Esophagus muscularis mucosa (tissue), 3 donors: ENCODE measurements around the gene SMPX.

ENCODE experiments used
- CTCF ChIP-seq, 3 experiments: fragments of 200-600 bp in 2 of 3; fragments of 450-650 bp in 1 of 3; sonication (generic) in 2 of 3; IDR thresholded peaks; one replicate each; pipeline ENCODE4 v1.5.1; 2017 to 2019; ENCODE audit warnings: antibody characterized with exemption in 3 of 3, mild to moderate bottlenecking in 2 of 3, moderate library complexity in 1 of 3
- POLR2A ChIP-seq: fragments of 450-650 bp; IDR thresholded peaks from one replicate; pipeline ENCODE4 v1.6.1; 2017; ENCODE audit warnings: antibody characterized with exemption, moderate library complexity, mild to moderate bottlenecking, low read depth
- POLR2AphosphoS5 ChIP-seq, 2 donors: sonication (generic); formaldehyde crosslinking; IDR thresholded peaks; one replicate each; pipeline ENCODE4 v1.6.1; 2017; ENCODE audit warnings: antibody characterized with exemption in 2 of 2

GRCh38 chrX:21734175-21734574, 23.7 kb downstream of the SMPX start:
- TF ChIP-seq POLR2AphosphoS5 (IDR thresholded peaks at IDR 0.05) (no peak), CTCF (IDR thresholded peaks at IDR 0.05) (no peak), POLR2A (no peak)
